ENCODE results near the gene ADAMTS5. TPM values are rescaled to one million over a fixed set of nuclear protein-coding genes. Genes with fewer than 3 reads are reported as not detected.

ADAMTS5 gene
- total RNA-seq, 1 donor from 2014 or later = 27.5 TPM

- intact Hi-C loops (cut with DNase I) = no loop called here
- no peaks in the 10 kb centered on the region for H3K4me1 ChIP-seq
- no peaks in the 10 kb centered on the region for H3K9me3 ChIP-seq
- H3K4me3 ChIP-seq = no peak overlapping the region
- H3K27me3 ChIP-seq = no peaks in the 10 kb centered on the region
- DNase-seq (ENCODE audit: low spot score in 2 of 2) = no peak
- no peak for TF ChIP-seq CTCF (IDR thresholded peaks at IDR 0.05)
- no peak overlapping the region for H3K27ac ChIP-seq
- no peaks in the 10 kb centered on the region for H3K36me3 ChIP-seq
These were observed 6.3 kb upstream of the ADAMTS5 start for GRCh38 chr21:26973226-26973625.

GRCh38 chr21:26972192-26972591 lies 5.3 kb upstream of the ADAMTS5 start:
- TF ChIP-seq CTCF (IDR thresholded peaks at IDR 0.05) = no peak
- H3K27me3 ChIP-seq = no peaks in the 10 kb centered on the region
- intact Hi-C loops (cut with DNase I) = no loop called here

GRCh38 chr21:26969971-26970725 lies 3.3 kb upstream of the ADAMTS5 start:
- no peak overlapping the region for H3K4me3 ChIP-seq
- no peak for TF ChIP-seq CTCF (IDR thresholded peaks at IDR 0.05)
- no peaks in the 10 kb centered on the region for H3K9me3 ChIP-seq
- H3K27ac ChIP-seq = no peak overlapping the region
- intact Hi-C loops (cut with DNase I) = no loop called here
- no peak for DNase-seq (ENCODE audit: low spot score in 2 of 2)
- H3K36me3 ChIP-seq = no peaks in the 10 kb centered on the region
- peaks cover 5 to 8% of the 10 kb centered on the region in 2 donors for H3K4me1 ChIP-seq
- H3K27me3 ChIP-seq = peaks cover 8% of the 10 kb centered on the region

More at GRCh38 chr21:26972192-26972591, 5.3 kb upstream of the ADAMTS5 start:
- Histone ChIP-seq H3K9me3 (no peaks in the 10 kb centered on the region), H3K36me3 (no peaks in the 10 kb centered on the region), H3K4me3 (no peak overlapping the region), H3K4me1 (no peaks in the 10 kb centered on the region), H3K27ac (no peak overlapping the region)
- DNase-seq (ENCODE audit: low spot score in 2 of 2) = no peak

- no peak for DNase-seq (ENCODE audit: low spot score in 2 of 2)
- Histone ChIP-seq H3K4me3 (peak overlapping the region; percentile 60 to 72), H3K36me3 (no peaks in the 10 kb centered on the region), H3K27me3 (peaks cover 8% of the 10 kb centered on the region), H3K27ac (peak overlapping the region; percentile 45 to 60), H3K9me3 (no peaks in the 10 kb centered on the region), H3K4me1 (peaks cover 5 to 8% of the 10 kb centered on the region in 2 donors)
- intact Hi-C loops (cut with DNase I) = no loop called here
- TF ChIP-seq CTCF (IDR thresholded peaks at IDR 0.05) = no peak
These were observed 233 bp downstream of the ADAMTS5 start for GRCh38 chr21:26966649-26967061.

- Histone ChIP-seq H3K4me3 (peak overlapping the region; percentile 60 to 72), H3K4me1 (peaks cover 5 to 8% of the 10 kb centered on the region in 2 donors), H3K27ac (peak overlapping the region; percentile 14 to 60), H3K9me3 (no peaks in the 10 kb centered on the region), H3K36me3 (no peaks in the 10 kb centered on the region), H3K27me3 (peaks cover 8% of the 10 kb centered on the region)
- DNase-seq (ENCODE audit: low spot score in 2 of 2) = peak in 1 of 2 donors; percentile 63
- intact Hi-C loops (cut with DNase I) = no loop called here
- no peak for TF ChIP-seq CTCF (IDR thresholded peaks at IDR 0.05)
These were observed 844 bp downstream of the ADAMTS5 start for GRCh38 chr21:26965907-26966581.

Measured in ascending aorta (tissue), 2 donors.